Esophagus muscularis mucosa (tissue), 4 donors: Measurements from ENCODE around the gene SH3BP2. TPM values are rescaled to one million over a fixed set of nuclear protein-coding genes. Genes with fewer than 3 reads are reported as not detected.

Experiments used
- DNase-seq: peaks from one replicate; pipeline ENCODE4 v3.0.0-alpha.2; 2017; ENCODE audit errors: extremely low spot score
- H3K27ac ChIP-seq, 4 donors: fragments of 200-600 bp; sonication (generic); replicated peaks in 1 of 4; 1 replicate in 3 of 4; 2 replicates in 1 of 4; pipeline ENCODE4 v1.5.1; 2016 to 2019; ENCODE audit warnings: mild to moderate bottlenecking in 1 of 4
- H3K27me3 ChIP-seq, 4 donors: fragments of 200-600 bp; sonication (generic); one replicate each; pipeline versions ENCODE4 v1.5.1 to v1.6.0; 2016 to 2019
- H3K36me3 ChIP-seq, 4 donors: fragments of 200-600 bp; sonication (generic); one replicate each; pipeline ENCODE4 v1.5.1; 2016 to 2019
- H3K4me1 ChIP-seq, 4 donors: fragments of 200-600 bp; sonication (generic); one replicate each; pipeline ENCODE4 v1.5.1; 2016 to 2019
- H3K4me3 ChIP-seq, 4 donors: fragments of 200-600 bp; sonication (generic); 1 replicate in 2 of 4; 2 replicates in 2 of 4; pipeline ENCODE4 v1.5.1; 2016 to 2019; ENCODE audit warnings: mild to moderate bottlenecking in 4 of 4, moderate library complexity in 1 of 4
- H3K9me3 ChIP-seq, 4 donors: fragments of 200-600 bp; sonication (generic); 1 replicate in 3 of 4; 2 replicates in 1 of 4; pipeline ENCODE4 v1.5.1; 2016 to 2019
- CTCF ChIP-seq, 3 experiments: fragments of 200-600 bp in 2 of 3; fragments of 450-650 bp in 1 of 3; sonication (generic) in 2 of 3; IDR thresholded peaks; one replicate each; pipeline ENCODE4 v1.5.1; 2017 to 2019; ENCODE audit warnings: antibody characterized with exemption in 3 of 3, mild to moderate bottlenecking in 2 of 3, moderate library complexity in 1 of 3
- EP300 ChIP-seq: sonication (generic); formaldehyde crosslinking; IDR thresholded peaks from one replicate; pipeline ENCODE4 v1.6.1; 2017; ENCODE audit warnings: antibody characterized with exemption
- POLR2A ChIP-seq: fragments of 450-650 bp; IDR thresholded peaks from one replicate; pipeline ENCODE4 v1.6.1; 2017; ENCODE audit warnings: antibody characterized with exemption, moderate library complexity, mild to moderate bottlenecking, low read depth
- POLR2AphosphoS5 ChIP-seq, 2 donors: sonication (generic); formaldehyde crosslinking; IDR thresholded peaks; one replicate each; pipeline ENCODE4 v1.6.1; 2017; ENCODE audit warnings: antibody characterized with exemption in 2 of 2
- WGBS: methylation state at CpG from one replicate; pipeline ENCODE4 v1.1.5; 2018; 5-methylcytosine and 5-hydroxymethylcytosine counted together
- intact Hi-C: fragments of 100-400 bp; cut with DNase I; formaldehyde crosslinking; loops from one replicate; pipeline ENCODE4 v1.15.1; 2023
- total RNA-seq, 4 donors: library from RNA; depleted of rRNA; stranded (reverse); fragments of >200 nt; gene quantifications; one replicate each; pipeline versions ENCODE4 v1.1.0 to v1.2.1, GENCODE V29; 2016

Gene SH3BP2
- total RNA-seq, 4 donors from 2014 or later, result 25.2 to 34.5 (median 31.5) TPM

- intact Hi-C loops, result no loop called here
- H3K4me3 ChIP-seq, result no peak overlapping the region
- H3K36me3 ChIP-seq, result no peaks in the 10 kb centered on the region
- H3K4me1 ChIP-seq, result peaks cover 98 to 100% (median 100%) of the 10 kb centered on the region in 4 donors
- H3K27ac ChIP-seq, result peak overlapping the region in 1 of 4 donors; percentile 16
- DNase-seq, result no peak
- no peak for TF ChIP-seq POLR2A
- no peak for TF ChIP-seq POLR2AphosphoS5 (IDR thresholded peaks at IDR 0.05)
- TF ChIP-seq CTCF (IDR thresholded peaks at IDR 0.05), result no peak
- TF ChIP-seq EP300, result no peak
- H3K27me3 ChIP-seq, result no peaks in the 10 kb centered on the region
- 39% methylated on average over 2 of the region's 2 CpGs for WGBS
- no peaks in the 10 kb centered on the region for H3K9me3 ChIP-seq
Measured at GRCh38 chr4:2865196-2865780, 72.4 kb downstream of the SH3BP2 start.

- H3K4me3 ChIP-seq, result no peak overlapping the region
- WGBS, result 61% methylated on average over 10 of the region's 10 CpGs
- TF ChIP-seq EP300, result no peak
- no peak for TF ChIP-seq CTCF (IDR thresholded peaks at IDR 0.05)
- TF ChIP-seq POLR2AphosphoS5 (IDR thresholded peaks at IDR 0.05), result no peak
- TF ChIP-seq POLR2A, result no peak
- intact Hi-C loops, result no loop called here
- no peaks in the 10 kb centered on the region for H3K9me3 ChIP-seq
- no peaks in the 10 kb centered on the region for H3K27me3 ChIP-seq
- DNase-seq, result no peak
- peaks cover 98 to 100% (median 99%) of the 10 kb centered on the region in 4 donors for H3K4me1 ChIP-seq
- H3K36me3 ChIP-seq, result no peaks in the 10 kb centered on the region
- peak overlapping the region in 3 of 4 donors; percentile 23 to 75 (median 73) for H3K27ac ChIP-seq
Measured at GRCh38 chr4:2866160-2866861, 73.4 kb downstream of the SH3BP2 start.

- H3K27ac ChIP-seq, result peak overlapping the region in 3 of 4 donors; percentile 71 to 75 (median 73)
- intact Hi-C loops, result no loop called here
- no peaks in the 10 kb centered on the region for H3K36me3 ChIP-seq
- H3K9me3 ChIP-seq, result no peaks in the 10 kb centered on the region
- no peaks in the 10 kb centered on the region for H3K27me3 ChIP-seq
- peaks cover 98 to 100% (median 98%) of the 10 kb centered on the region in 4 donors for H3K4me1 ChIP-seq
- DNase-seq, result no peak
- TF ChIP-seq CTCF (IDR thresholded peaks at IDR 0.05) (no peak), POLR2A (no peak), EP300 (no peak), POLR2AphosphoS5 (IDR thresholded peaks at IDR 0.05) (no peak)
- WGBS, result 87% methylated on average over 5 of the region's 5 CpGs
- H3K4me3 ChIP-seq, result no peak overlapping the region
Measured at GRCh38 chr4:2866891-2867290, 74.0 kb downstream of the SH3BP2 start.

- Histone ChIP-seq H3K4me1 (peaks cover 96 to 97% (median 97%) of the 10 kb centered on the region in 4 donors), H3K27ac (peak overlapping the region; percentile 62 to 75 (median 72)), H3K4me3 (peak overlapping the region; percentile 34 to 46 (median 40)), H3K27me3 (no peaks in the 10 kb centered on the region), H3K36me3 (no peaks in the 10 kb centered on the region), H3K9me3 (no peaks in the 10 kb centered on the region)
- DNase-seq, result no peak
- 23% methylated on average over 10 of the region's 10 CpGs for WGBS
- TF ChIP-seq CTCF (IDR thresholded peaks at IDR 0.05), result no peak
- peak; percentile 13 to 32 for TF ChIP-seq POLR2AphosphoS5 (IDR thresholded peaks at IDR 0.05)
- intact Hi-C loops, result no loop called here
Measured at GRCh38 chr4:2867758-2868491, 75.0 kb downstream of the SH3BP2 start.
